ENCODE results near the gene SLC51B. TPM values are rescaled to one million over a fixed set of nuclear protein-coding genes. Genes with fewer than 3 reads are reported as not detected.
A peak's percentile ranks its signal among the peaks of the same experiment; 100 is the strongest.

The SLC51B gene
- total RNA-seq, 2 donors from 2014 or later = not detected

DNA sequence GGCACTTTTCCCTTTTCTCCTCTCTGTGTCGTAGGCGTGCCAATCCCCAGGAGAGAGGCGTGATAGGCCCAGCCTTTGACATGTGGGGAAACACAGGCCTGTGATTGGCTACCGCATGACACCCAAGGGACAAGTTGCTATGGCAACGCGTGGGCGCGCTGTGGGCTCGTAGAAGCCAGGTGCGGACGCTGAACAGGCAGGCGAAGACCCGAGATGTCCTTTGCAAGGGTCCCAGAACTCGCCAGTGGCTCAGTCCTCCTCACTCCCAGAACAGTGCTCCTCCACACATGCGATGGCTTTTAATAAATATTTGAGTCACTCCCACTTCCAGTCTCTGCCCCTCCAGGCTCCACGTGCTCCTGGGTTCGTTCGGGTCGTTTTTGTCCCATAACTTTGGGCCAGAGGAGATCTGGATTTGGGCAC is 4.2 kb downstream of the SLC51B start:
- Histone ChIP-seq H3K27me3 (replicated peaks; ENCODE audit: insufficient read depth) (no peaks in the 10 kb centered on the region), H3K36me3 (peaks cover 23% of the 10 kb centered on the region), H3K4me1 (ENCODE audit: control insufficient read depth in 1 of 2, low read depth in 2 of 2) (peaks cover 3 to 46% of the 10 kb centered on the region in 2 donors), H3K27ac (peak overlapping the region in 1 of 2 donors; percentile 17), H3K9me3 (no peaks in the 10 kb centered on the region), H3K4me3 (peak overlapping the region; percentile 46)
- TF ChIP-seq, protein P1, sequence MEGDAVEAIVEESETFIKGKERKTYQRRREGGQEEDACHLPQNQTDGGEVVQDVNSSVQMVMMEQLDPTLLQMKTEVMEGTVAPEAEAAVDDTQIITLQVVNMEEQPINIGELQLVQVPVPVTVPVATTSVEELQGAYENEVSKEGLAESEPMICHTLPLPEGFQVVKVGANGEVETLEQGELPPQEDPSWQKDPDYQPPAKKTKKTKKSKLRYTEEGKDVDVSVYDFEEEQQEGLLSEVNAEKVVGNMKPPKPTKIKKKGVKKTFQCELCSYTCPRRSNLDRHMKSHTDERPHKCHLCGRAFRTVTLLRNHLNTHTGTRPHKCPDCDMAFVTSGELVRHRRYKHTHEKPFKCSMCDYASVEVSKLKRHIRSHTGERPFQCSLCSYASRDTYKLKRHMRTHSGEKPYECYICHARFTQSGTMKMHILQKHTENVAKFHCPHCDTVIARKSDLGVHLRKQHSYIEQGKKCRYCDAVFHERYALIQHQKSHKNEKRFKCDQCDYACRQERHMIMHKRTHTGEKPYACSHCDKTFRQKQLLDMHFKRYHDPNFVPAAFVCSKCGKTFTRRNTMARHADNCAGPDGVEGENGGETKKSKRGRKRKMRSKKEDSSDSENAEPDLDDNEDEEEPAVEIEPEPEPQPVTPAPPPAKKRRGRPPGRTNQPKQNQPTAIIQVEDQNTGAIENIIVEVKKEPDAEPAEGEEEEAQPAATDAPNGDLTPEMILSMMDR (IDR thresholded peaks at IDR 0.05) = no peak
- DNase-seq (ENCODE audit: low spot score) = peak; percentile 80
- peak; percentile 41 for ATAC-seq (ENCODE audit: insufficient number of reproducible peaks, low FRiP score, low read depth)

DNA sequence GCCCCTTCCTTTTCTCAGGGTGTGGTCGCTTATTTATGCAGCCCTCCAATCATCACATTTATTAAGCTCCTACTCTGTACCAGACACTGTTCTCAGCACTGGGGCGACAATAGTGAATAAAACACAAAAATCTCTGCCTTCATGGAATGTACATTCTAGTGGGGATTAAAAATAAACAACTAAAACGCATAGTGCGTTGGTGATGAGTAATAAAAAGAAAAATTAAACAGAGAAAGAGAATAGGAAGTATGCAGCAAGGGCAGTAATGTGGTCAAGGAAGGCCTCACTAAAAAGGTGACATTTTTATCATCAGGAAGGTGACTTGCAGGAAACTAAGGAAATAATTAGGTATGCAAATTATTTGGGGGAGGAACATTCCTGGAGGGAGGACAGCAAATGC is 5.1 kb downstream of the SLC51B start:
- TF ChIP-seq, protein P1 (IDR thresholded peaks at IDR 0.05) = no peak
- H3K4me3 ChIP-seq = no peak overlapping the region
- H3K4me1 ChIP-seq (ENCODE audit: control insufficient read depth in 1 of 2, low read depth in 2 of 2) = peaks cover 9 to 54% of the 10 kb centered on the region in 2 donors
- H3K27me3 ChIP-seq (replicated peaks; ENCODE audit: insufficient read depth) = no peaks in the 10 kb centered on the region
- no peaks in the 10 kb centered on the region for H3K9me3 ChIP-seq
- no peak overlapping the region for H3K27ac ChIP-seq
- H3K36me3 ChIP-seq = peaks cover 28% of the 10 kb centered on the region
- DNase-seq (ENCODE audit: low spot score) (no peak), ATAC-seq (ENCODE audit: insufficient number of reproducible peaks, low FRiP score, low read depth) (no peak)

DNA sequence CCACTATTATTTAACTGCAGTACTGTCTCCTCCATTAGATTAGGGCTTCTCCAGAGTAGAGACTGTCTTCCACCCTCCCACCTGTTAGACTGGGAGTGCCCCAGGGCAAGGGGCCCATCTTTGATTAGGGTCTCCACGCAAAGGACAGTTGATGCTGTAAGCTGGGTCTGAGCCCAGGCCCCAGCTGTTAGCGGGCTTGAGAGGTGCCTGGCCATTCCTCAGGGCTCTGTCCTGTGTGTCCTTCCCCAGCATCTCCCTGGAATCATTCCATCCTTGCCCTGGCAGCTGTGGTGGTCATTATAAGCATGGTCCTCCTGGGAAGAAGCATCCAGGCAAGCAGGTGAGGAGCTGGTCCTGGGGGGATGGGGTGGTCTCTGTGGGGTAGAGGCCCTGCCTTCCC is 6.1 kb downstream of the SLC51B start:
- peaks cover 19 to 64% of the 10 kb centered on the region in 2 donors for H3K4me1 ChIP-seq (ENCODE audit: control insufficient read depth in 1 of 2, low read depth in 2 of 2)
- H3K27me3 ChIP-seq (replicated peaks; ENCODE audit: insufficient read depth) = no peaks in the 10 kb centered on the region
- ATAC-seq (ENCODE audit: insufficient number of reproducible peaks, low FRiP score, low read depth) = no peak
- no peaks in the 10 kb centered on the region for H3K9me3 ChIP-seq
- H3K36me3 ChIP-seq = peaks cover 32% of the 10 kb centered on the region
- DNase-seq (ENCODE audit: low spot score) = no peak
- H3K4me3 ChIP-seq = no peak overlapping the region
- peak overlapping the region; percentile 23 to 40 for H3K27ac ChIP-seq
- TF ChIP-seq, protein P1 (IDR thresholded peaks at IDR 0.05) = no peak

DNA sequence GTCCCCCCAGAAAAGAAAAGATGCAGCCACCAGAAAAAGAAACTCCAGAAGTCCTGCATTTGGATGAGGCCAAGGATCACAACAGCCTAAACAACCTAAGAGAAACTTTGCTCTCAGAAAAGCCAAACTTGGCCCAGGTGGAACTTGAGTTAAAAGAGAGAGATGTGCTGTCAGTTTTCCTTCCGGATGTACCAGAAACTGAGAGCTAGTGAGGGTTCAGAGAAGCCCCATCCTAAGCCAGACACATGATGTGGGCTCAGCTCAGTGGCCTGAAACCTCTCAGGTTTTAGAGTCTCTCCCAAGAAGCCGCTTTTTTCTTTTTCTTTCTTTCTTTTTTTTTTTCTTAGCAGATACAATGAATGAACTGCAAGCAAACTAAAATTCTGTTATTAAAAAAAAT is 7.8 kb downstream of the SLC51B start:
- Histone ChIP-seq H3K4me3 (no peak overlapping the region), H3K36me3 (peaks cover 47% of the 10 kb centered on the region), H3K27ac (peak overlapping the region in 1 of 2 donors; percentile 7), H3K4me1 (ENCODE audit: control insufficient read depth in 1 of 2, low read depth in 2 of 2) (peaks cover 27 to 80% of the 10 kb centered on the region in 2 donors), H3K27me3 (replicated peaks; ENCODE audit: insufficient read depth) (no peaks in the 10 kb centered on the region), H3K9me3 (no peaks in the 10 kb centered on the region)
- TF ChIP-seq, protein P1 (IDR thresholded peaks at IDR 0.05) = no peak
- DNase-seq (ENCODE audit: low spot score) = no peak
- ATAC-seq (ENCODE audit: insufficient number of reproducible peaks, low FRiP score, low read depth) = no peak

DNA sequence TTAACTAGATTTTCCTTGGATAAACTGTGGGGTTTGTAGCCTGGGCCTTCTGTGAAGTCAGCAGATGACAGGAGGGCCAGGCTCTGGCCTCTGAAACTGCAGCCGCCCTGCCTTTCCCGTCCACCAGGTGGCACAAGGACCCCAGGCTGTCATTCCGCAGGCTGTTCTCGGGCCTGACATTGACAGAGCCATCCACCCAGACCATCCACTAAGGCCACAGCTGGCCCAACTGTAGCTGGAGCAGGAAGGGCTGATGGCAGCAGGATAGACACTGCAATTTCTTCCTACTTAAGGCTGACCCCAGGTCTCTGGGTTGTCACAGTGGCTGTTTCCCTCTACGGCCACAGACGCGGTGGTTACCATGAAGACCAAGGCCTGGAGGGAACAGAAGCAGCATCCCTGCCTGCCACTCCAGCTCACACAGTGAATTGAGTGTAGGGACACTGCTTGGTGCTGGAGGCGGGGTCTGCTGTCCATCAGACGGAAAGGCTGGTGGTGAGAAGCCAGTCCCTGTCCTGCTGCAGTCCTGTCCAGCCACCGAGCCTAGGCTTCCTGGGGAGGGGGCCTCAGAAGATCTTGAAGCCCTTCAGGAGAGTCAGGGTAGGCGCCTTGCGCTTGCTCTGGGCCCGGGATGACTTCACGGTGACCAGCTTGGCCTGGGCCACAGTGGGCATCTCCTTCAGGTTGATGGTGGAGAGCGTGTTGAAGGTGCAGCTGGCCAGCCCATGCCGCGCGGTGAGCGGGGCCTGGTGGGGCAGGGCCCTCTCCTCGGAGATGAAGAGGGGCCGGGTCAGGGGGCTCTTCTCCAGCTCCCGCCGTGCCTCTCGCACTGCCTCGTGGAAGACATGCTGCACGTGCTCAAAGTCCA is 9.4 kb downstream of the SLC51B start:
- Histone ChIP-seq H3K27me3 (replicated peaks; ENCODE audit: insufficient read depth) (no peaks in the 10 kb centered on the region), H3K36me3 (peaks cover 63% of the 10 kb centered on the region), H3K4me3 (no peak overlapping the region), H3K27ac (peak overlapping the region; percentile 97 to 99), H3K9me3 (no peaks in the 10 kb centered on the region), H3K4me1 (ENCODE audit: control insufficient read depth in 1 of 2, low read depth in 2 of 2) (peaks cover 41 to 82% of the 10 kb centered on the region in 2 donors)
- TF ChIP-seq, protein P1 (IDR thresholded peaks at IDR 0.05) = peak; percentile 86
- no peak for DNase-seq (ENCODE audit: low spot score)
- ATAC-seq (ENCODE audit: insufficient number of reproducible peaks, low FRiP score, low read depth) = no peak

All from thoracic aorta (tissue), 2 donors.